ENCODE results near the gene SLC4A5. TPM values are rescaled to one million over a fixed set of nuclear protein-coding genes. Genes with fewer than 3 reads are reported as not detected.

SLC4A5 gene
- total RNA-seq, 1 donor from 2014 or later = 4.2 TPM

DNA sequence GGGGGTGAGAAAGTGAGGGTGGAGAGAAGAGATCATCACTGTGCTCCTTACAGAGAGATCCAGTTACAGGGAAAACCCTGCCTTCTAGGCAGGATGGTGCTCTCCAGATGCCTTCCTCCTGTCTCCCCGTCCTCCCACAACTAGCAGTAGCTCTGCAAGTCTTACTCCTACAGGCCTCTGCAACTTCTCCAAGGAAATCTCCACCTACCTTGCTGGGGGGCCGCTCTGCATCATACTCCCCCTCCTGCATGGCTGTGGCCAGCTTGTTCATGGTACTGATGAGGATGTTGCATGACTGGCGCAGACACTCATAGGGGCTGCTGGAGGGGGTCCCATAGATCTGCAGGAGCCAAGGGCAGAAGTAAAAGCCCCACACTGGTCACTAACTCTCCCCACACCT lies 22.8 kb upstream of the SLC4A5 start:
- H3K9me3 ChIP-seq = no peaks in the 10 kb centered on the region
- no peak for ATAC-seq
- no peaks in the 10 kb centered on the region for H3K27me3 ChIP-seq (ENCODE audit: low read depth)
- no peak for TF ChIP-seq CTCF (IDR thresholded peaks at IDR 0.05)
- DNase-seq = no peak
- H3K4me1 ChIP-seq = no peaks in the 10 kb centered on the region
- no peak overlapping the region for H3K4me3 ChIP-seq
- no peak overlapping the region for H3K27ac ChIP-seq
- intact Hi-C loops (cut with DNase I) = no loop called here
- H3K36me3 ChIP-seq = peaks cover 100% of the 10 kb centered on the region

DNA sequence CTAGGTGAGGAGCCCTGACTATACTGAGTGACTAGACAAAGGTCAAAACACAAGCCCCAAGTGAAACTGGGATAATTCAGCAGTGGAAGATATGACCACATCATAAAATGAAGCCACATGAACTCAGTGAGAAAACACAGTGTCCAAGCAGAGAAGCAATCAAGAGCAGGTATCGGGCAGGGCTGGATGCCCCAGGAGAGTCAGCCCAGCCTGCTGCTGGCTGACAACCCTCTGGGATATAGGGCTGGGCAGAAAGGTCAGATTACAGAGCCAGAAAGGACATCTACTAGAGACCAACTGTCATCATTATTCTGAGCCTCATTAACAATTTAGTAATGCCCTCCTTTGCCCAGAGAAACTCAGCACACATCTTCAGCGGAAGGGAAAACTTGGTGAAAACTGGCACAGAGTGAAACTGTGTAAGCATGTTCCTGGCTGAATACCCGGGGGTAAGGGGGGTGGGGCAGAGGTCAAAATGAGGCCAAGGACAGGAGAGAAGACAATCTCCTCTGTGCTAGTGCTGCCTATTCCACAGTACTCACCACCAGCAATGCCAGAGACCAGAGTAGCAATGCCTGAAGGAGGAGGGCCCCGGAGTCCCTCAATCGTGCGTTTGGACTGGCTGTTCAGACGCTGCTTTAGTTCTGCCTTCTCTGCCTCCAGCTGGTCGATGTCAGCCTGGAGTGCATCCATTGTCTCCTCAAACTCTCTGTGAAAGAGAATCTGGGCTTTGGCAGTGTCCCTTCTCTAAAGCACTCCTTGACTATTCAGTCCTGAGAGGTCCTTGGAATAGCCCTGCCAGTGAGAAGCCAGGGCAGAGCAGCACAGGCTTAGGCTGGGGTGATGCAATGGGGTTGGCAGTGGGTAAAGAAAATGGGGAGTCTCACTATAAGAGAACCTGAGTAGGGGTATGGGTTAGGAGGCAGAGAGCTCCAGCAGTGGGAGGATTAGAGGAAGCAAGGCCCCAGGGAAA lies 21.6 kb upstream of the SLC4A5 start:
- H3K4me1 ChIP-seq = no peaks in the 10 kb centered on the region
- H3K4me3 ChIP-seq = no peak overlapping the region
- no peak for ATAC-seq
- TF ChIP-seq CTCF (IDR thresholded peaks at IDR 0.05) = no peak
- DNase-seq = no peak
- H3K27me3 ChIP-seq (ENCODE audit: low read depth) = no peaks in the 10 kb centered on the region
- intact Hi-C loops (cut with DNase I) = no loop called here
- no peaks in the 10 kb centered on the region for H3K9me3 ChIP-seq
- H3K36me3 ChIP-seq = peaks cover 100% of the 10 kb centered on the region
- H3K27ac ChIP-seq = no peak overlapping the region

DNA sequence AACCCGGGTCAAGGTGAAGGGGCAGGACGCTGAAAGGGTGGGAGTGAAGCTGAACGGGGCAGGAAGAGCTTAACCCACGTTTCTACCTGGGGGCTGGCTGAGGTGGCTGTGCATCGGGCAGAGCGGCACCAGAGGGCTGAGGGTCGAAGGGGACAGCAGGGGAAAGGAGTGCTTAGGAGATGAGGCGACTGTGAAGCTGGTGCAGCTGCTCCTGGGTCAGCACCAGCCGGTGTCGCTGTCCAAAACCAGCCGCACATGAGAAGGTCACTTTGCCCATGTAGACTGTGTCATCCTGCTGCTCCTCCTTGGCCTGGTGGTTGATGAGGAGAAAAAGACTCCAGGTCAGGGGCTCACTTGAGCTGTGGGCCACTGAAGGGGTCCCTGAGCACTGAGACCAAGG lies 18.1 kb upstream of the SLC4A5 start:
- no peaks in the 10 kb centered on the region for H3K9me3 ChIP-seq
- DNase-seq = no peak
- H3K27ac ChIP-seq = no peak overlapping the region
- peaks cover 97% of the 10 kb centered on the region for H3K36me3 ChIP-seq
- intact Hi-C loops (cut with DNase I) = no loop called here
- H3K27me3 ChIP-seq (ENCODE audit: low read depth) = no peaks in the 10 kb centered on the region
- no peak for TF ChIP-seq CTCF (IDR thresholded peaks at IDR 0.05)
- ATAC-seq = no peak
- H3K4me1 ChIP-seq = no peaks in the 10 kb centered on the region
- H3K4me3 ChIP-seq = no peak overlapping the region

- H3K27me3 ChIP-seq (ENCODE audit: low read depth) = no peaks in the 10 kb centered on the region
- peaks cover 69% of the 10 kb centered on the region for H3K36me3 ChIP-seq
- ATAC-seq (no peak), DNase-seq (no peak)
- no peak overlapping the region for H3K27ac ChIP-seq
- no peaks in the 10 kb centered on the region for H3K9me3 ChIP-seq
- no peak for TF ChIP-seq CTCF (IDR thresholded peaks at IDR 0.05)
- no peak overlapping the region for H3K4me3 ChIP-seq
- no peaks in the 10 kb centered on the region for H3K4me1 ChIP-seq
- intact Hi-C loops (cut with DNase I) = no loop called here
Observed at GRCh38 chr2:74357627-74358026, 14.4 kb upstream of the SLC4A5 start.

DNA sequence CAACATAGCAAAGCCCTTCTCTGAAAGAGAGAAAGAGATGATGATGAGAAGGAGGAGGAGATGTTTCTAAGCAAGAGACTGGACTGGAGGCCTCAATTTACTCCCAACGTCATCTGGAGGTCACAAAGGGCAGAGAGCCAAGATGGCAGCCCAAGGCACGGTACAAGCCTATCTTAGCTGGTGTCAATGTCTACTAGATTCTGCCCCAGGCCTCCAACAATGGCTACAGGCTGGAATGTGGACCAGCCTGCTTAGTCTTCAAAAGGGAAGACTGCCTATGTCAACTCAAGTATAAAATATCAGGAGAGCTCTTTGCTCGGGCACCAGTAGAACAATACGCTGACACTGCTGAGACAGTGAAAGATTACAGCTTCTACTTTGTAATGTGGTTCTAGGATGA lies 6.7 kb upstream of the SLC4A5 start:
- intact Hi-C loops (cut with DNase I) = no loop called here
- Histone ChIP-seq H3K4me3 (no peak overlapping the region), H3K27me3 (ENCODE audit: low read depth) (no peaks in the 10 kb centered on the region), H3K27ac (no peak overlapping the region), H3K36me3 (no peaks in the 10 kb centered on the region), H3K9me3 (no peaks in the 10 kb centered on the region), H3K4me1 (no peaks in the 10 kb centered on the region)
- no peak for TF ChIP-seq CTCF (IDR thresholded peaks at IDR 0.05)
- DNase-seq = no peak
- ATAC-seq = no peak
